ENCODE results near the gene PTRHD1. TPM values are rescaled to one million over a fixed set of nuclear protein-coding genes. Genes with fewer than 3 reads are reported as not detected.

Gene PTRHD1
- total RNA-seq, 2 experiments from 2014 or later = 28.9 to 32.9 TPM

GRCh38 chr2:24743924-24744323 is 49.3 kb downstream of the PTRHD1 start:
- ATAC-seq = no peak
- Mint-ChIP-seq H3K4me3 (no peak overlapping the region), H3K27ac (no peak overlapping the region), H3K36me3 (ENCODE audit: low read depth) (peaks cover 11% of the 10 kb centered on the region), H3K27me3 (ENCODE audit: low read depth) (no peaks in the 10 kb centered on the region), H3K4me1 (ENCODE audit: low read depth) (peaks cover 6% of the 10 kb centered on the region), H3K9me3 (ENCODE audit: insufficient read depth) (no peaks in the 10 kb centered on the region)
- POLR2A ChIA-PET = no interaction called here
- CTCF ChIA-PET = no interaction called here
- no peak for DNase-seq

DNA sequence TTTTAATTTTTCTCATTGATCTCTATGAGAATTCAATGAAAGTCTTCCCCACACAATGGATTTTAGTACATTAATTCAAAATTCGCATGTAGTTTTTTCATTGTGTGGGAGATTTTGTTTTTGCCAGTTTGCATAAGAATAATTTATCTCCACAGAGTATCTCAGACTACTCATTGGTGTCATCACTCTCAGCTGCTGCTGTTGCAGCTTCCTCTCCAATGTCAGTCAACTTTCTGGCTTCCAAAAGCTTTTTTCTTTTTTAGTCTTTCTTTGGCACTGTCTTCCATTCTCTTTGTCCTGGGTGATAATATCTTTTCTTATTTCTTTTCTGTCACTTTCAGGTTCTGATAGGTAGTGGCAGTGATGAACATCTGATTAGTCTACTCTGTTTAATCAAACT is 50.5 kb downstream of the PTRHD1 start:
- Mint-ChIP-seq H3K27me3 (ENCODE audit: low read depth) (no peaks in the 10 kb centered on the region), H3K4me1 (ENCODE audit: low read depth) (peaks cover 6% of the 10 kb centered on the region), H3K9me3 (ENCODE audit: insufficient read depth) (no peaks in the 10 kb centered on the region), H3K36me3 (ENCODE audit: low read depth) (peaks cover 11% of the 10 kb centered on the region), H3K4me3 (no peak overlapping the region), H3K27ac (no peak overlapping the region)
- CTCF ChIA-PET = no interaction called here
- ATAC-seq = no peak
- POLR2A ChIA-PET = no interaction called here
- no peak for DNase-seq

DNA sequence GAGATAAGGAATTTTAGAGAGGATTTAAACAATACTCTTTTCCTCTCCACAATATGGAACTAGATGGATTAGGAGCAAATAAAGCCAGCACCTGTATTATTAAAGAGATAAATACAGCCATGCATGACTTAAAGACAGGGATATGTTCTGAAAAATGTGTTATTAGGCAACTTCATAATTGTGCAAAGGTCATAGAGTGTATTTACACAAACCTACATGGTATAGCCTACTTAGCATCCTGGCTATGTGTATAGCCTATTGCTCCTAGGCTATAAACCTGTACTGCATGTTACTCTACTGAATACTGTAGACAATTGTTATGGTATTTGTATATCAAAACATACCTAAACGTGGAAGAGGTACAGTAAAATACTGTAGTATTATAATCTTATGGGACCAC is 53.0 kb downstream of the PTRHD1 start:
- no peak for DNase-seq

More for the DNA sequence above, 53.0 kb downstream of the PTRHD1 start:
- ChIA-PET CTCF (no interaction called here), POLR2A (no interaction called here)
- Mint-ChIP-seq H3K27ac (no peak overlapping the region), H3K36me3 (ENCODE audit: low read depth) (peaks cover 9% of the 10 kb centered on the region), H3K9me3 (ENCODE audit: insufficient read depth) (no peaks in the 10 kb centered on the region), H3K4me1 (ENCODE audit: low read depth) (peaks cover 6% of the 10 kb centered on the region), H3K27me3 (ENCODE audit: low read depth) (no peaks in the 10 kb centered on the region), H3K4me3 (no peak overlapping the region)
- ATAC-seq = no peak

Other genes with a start within 250 kb of the PTRHD1 start
- 10 to 100 TPM; 53.9 to 56.1 TPM for gene CENPO, start within 50 bp of the PTRHD1 start, total RNA-seq
- gene ADCY3, start 126.8 kb upstream of the PTRHD1 start, total RNA-seq = 10 to 100 TPM; 52.9 to 62.7 TPM
- 1 to 10 TPM; 6.5 to 8.0 TPM for gene DNAJC27, start 178.6 kb upstream of the PTRHD1 start, total RNA-seq
- under 1 TPM; 0.05 TPM for gene EFR3B, start 248.7 kb upstream of the PTRHD1 start, total RNA-seq